Measurements from ENCODE around the gene HSPA2.
A peak's percentile ranks its signal among the peaks of the same experiment; 100 is the strongest.

The HSPA2 gene

DNA sequence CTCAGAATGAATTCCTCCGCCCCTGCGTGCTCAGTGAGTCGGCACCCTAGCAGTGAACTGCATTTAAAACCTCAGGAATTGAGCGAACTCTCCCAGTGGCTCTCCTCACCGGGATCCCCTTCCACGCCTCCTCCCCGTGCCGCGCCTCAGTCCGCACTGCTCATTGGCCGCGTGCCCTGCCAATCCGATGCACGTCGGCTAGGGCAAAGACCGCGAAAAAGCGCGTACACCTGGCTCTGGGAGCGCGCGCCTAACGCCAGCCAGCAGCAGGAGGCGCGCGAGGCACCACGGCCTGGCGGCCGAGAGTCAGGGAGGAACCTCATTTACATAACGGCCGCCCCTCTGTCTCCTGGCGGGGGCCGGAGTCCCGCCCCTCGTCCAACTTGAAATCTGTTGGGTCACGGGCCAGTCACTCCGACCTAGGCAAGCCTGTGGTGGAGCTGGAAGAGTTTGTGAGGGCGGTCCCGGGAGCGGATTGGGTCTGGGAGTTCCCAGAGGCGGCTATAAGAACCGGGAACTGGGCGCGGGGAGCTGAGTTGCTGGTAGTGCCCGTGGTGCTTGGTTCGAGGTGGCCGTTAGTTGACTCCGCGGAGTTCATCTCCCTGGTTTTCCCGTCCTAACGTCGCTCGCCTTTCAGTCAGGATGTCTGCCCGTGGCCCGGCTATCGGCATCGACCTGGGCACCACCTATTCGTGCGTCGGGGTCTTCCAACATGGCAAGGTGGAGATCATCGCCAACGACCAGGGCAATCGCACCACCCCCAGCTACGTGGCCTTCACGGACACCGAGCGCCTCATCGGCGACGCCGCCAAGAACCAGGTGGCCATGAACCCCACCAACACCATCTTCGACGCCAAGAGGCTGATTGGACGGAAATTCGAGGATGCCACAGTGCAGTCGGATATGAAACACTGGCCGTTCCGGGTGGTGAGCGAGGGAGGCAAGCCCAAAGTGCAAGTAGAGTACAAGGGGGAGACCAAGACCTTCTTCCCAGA is at the start of gene HSPA2:
TSS of gene HSPA2 (plus strand) at position 534 of the 995 bp plus-strand sequence. CDS start at position 643, 109 bp downstream.
- DNase-seq (ENCODE audit: low read depth): peak; percentile 100

DNA sequence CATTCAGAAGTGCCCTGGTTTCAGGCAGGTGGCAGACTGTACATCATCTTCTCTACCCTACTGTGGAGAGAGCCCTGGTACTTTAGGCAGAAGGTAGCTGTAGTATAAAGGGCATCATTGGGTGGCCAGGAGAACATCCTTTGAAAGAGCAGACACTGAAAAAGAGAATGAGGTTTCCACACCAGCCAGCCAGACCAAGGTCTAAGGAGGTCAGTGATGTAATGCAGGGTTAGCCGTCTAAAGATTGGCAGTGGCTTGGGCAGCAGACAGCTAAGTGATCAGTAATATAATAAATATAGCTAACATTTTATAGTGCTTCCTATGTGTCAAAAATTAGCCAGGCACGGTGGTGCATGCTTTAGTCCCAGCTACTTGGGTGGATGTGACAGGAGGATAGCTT is 48.9 kb upstream of the HSPA2 start:
- DNase-seq (ENCODE audit: low read depth): no peak

DNA sequence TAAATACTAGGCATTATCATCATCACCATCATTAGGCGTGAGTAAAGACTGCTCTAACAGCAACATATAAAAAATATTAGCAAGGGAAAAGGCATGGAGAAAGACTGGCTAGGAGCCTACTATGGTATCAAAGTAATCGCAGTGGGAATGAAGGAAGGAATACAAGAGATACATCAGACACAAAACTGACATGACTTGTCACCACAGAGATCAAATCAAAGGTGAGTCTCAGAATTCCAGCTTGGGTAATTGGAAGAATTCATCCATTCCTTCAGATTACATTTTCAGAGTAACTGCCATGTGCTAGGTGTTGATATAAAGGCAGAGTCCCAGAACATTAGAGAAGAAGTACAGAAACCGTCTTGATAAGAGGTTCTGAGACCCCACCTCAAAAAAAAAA is 47.1 kb upstream of the HSPA2 start:
- DNase-seq (ENCODE audit: low read depth): no peak

DNA sequence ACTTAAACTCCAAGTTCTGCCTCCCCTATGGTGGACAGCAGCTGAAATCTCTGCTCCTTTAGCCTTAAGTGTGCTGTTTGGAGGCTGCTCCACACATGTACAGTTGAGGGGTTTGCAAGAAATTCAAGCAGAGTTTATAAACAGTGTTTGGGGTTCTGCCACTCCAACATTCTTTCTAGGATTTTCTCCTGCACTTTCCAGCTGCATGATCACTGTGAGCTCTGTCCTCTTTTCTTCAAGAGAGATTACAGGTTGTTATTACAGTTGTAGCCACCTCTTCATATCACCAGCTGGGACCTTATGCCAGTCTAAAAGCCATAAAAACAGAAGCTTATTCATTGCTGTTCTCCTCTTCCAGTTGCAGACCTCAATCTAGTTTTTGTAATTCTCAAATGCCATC is 45.3 kb upstream of the HSPA2 start:
- DNase-seq (ENCODE audit: low read depth): no peak

DNA sequence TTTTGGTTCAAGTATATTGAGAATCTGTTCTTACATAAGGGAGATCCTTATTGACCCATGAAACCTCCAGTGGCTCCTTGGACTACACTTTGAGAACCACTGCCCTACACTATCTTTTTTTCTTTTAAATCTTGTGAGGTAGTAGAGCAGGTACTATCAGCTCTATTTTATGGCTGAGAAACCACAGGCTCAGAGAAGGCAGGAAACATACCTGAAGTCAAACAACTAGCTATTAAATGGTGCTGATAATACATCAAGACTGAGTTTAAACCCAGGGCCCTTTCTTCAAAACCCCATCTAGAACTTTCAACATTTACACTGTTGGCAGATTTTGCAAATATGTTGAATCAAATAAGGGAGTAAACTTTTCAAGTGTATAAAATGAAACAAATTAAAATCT is 43.8 kb upstream of the HSPA2 start:
- DNase-seq (ENCODE audit: low read depth): no peak

DNA sequence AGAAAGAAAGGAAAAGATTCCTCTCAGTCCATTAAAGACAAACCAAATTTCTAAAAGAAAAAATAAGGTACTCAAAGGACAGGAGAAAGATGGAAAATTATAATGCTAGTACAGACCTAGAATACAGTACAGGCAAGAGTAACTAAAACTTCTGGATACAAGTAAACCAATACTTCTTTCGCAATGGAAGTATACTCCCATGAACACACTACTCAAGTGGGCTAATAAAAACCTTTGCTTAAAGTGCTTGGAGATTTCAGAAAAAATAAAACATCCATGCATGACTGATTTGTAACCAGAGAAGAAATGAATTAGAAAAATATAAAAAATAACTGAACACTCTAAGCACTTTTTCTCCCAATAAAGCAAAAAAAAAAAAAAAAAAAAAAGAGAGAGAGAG is 40.5 kb upstream of the HSPA2 start:
- peak; percentile 41 for DNase-seq (ENCODE audit: low read depth)

DNA sequence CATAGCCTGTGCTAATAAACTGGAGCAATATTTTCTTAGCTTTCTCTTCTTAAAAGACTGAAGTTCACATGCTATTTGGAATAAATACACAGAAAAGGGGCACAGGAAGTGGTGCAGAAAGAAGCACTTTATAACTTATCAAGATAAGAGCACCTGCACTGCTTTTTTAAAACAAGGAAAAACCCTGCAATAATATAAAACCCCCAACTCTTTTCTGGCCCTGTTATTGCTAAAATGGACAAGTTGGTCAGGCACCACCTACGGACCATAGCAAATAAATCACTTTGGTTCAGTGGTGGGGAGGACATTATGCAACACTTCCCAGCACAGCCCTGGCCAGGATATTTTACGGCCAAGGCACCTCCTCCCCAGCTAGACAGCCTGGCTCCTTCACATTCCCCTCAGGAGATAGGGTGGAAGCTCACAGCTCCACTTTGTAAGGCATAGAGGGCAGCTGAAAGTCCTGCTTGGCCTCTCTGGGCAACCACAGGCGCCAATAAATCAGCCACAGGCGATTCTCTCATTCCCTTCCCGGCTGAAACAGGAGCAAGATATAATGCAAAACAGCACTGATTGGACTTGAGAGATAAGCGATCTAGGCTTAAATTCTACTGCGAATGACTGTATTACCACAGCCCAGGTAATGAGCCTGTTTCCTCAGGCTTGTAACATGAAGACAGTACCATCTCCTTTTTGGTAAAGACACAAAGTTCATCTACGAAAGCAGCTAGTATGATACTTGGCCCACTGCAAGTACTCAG is 39.0 kb upstream of the HSPA2 start:
- peak; percentile 78 for DNase-seq (ENCODE audit: low read depth)

DNA sequence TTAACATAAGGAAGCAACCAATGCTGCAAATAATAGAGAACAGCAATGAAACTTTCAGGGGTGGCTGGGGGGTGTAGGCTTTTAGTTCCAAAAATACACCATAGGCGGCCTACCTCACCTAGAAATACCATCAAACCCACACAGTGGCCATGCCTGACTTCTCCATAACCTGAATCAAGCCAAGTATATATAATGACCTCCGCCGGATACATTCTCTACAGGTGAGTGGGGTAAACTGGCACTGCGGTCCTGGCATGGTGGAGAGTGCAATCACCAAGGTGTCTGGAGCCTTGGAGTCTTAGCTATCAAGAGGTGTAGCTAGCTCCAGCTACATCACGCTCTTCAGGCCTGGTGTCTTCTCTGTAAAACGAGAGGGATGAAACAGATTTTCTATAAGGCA is 38.1 kb upstream of the HSPA2 start:
- no peak for DNase-seq (ENCODE audit: low read depth)

DNA sequence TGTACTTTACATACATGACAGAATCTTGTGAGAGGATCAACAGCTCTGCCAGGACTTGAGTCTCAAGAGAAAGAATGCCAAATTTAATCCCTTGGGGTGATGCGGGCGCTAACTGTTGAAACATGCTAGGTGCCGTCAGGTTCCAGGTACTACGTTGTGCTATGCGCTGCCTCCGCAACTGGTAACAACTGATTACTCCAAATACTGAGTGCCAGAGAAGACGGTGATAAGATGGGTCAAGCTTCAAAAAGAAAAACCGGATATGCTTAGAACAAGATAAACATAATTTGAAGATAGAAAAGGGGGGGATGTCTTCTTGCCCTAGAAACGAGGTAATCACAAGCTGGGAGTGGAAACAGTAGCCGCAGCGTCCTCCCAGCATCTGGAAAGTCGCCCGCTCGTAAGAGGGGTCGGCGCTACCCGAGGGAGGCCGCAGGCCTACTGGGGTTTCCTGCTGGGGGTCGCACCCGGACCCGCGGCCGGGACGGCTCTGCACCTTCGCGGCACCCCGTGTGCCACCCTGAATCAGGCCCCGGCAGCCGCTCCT is 37.6 kb upstream of the HSPA2 start:
- DNase-seq (ENCODE audit: low read depth): peak; percentile 38

DNA sequence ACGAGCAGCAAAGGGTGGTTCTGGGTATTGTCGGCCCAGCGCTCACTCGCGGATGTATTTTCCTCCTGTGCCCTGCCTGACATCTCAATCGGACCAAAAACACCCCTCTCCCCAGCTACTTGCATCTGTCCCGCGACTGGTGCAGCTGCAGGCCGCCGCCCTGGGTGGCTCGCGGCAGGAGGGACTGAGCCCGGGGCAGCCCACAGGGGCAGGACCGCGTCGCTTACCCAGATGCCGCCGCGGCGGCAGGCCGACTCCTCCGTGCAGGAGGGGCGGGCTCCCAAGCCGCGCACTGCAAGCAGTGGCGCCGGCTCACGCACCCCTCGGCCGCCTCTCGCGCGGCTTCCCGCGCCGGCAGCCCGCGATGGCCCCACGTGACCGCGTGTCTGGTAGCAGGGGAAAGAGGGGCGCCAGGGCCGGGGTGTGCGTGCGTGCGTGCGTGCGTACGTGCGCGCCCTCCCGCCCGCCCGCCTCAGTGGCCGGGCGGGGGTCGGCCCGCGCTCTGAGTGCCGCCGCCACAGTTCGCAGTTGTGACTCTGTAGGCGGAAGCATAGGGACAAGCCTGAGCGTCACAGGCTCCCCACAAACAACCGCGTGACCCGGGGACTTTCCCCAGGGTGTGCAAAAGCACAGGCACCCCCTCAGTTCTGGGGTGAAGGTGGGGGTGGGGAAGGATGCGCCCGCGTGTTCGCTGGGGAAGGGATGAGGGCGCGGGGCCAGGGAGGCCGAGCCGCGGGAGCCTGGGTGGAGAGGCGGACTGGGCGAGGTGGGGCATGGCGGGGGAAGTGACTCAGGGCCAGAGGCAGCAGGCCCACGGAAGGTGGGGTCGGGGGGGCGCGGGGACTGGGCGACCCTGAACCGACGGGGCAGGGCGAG is 36.9 kb upstream of the HSPA2 start, which contains the start of gene ZBTB25:
TSS of gene ZBTB25 (minus strand) at position 405 of the 876 bp plus-strand sequence. CDS start 13,305 bp downstream, outside the sequence.
- peak; percentile 97 for DNase-seq (ENCODE audit: low read depth)

DNA sequence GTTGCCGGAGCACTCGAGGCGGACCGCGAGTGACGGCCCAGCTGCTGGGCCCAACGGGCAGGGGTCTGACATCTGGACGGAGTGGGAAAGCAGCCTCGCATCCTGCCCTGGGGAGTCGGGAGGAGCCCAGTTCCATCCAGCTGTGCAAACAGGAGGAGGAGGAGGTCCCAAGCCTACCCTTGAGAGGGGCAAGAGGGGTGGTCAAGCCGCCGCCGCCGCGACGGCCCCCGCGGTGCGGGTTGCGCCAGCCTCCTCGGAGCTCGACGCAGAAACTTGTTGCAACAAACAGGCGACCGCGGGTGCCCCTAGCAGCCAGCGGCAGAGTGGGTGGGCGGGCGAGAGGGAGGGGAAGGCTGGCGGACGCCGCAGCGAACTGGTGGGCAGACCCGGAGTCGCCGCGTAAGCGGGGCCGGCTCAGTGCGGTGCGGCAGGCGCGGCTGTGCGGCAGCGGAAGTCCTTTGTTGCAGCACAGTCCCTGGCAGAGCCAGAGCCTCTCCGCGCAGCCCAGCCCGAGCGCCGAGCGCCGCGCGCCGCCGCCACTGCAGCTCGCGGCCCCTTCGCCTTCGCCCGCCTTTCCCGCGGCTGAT is 36.1 kb upstream of the HSPA2 start, which contains the start of gene ZBTB1:
TSS of gene ZBTB1 (plus strand) at position 461 of the 587 bp plus-strand sequence. CDS start 16,735 bp downstream, outside the sequence.
- peak; percentile 85 for DNase-seq (ENCODE audit: low read depth)

DNA sequence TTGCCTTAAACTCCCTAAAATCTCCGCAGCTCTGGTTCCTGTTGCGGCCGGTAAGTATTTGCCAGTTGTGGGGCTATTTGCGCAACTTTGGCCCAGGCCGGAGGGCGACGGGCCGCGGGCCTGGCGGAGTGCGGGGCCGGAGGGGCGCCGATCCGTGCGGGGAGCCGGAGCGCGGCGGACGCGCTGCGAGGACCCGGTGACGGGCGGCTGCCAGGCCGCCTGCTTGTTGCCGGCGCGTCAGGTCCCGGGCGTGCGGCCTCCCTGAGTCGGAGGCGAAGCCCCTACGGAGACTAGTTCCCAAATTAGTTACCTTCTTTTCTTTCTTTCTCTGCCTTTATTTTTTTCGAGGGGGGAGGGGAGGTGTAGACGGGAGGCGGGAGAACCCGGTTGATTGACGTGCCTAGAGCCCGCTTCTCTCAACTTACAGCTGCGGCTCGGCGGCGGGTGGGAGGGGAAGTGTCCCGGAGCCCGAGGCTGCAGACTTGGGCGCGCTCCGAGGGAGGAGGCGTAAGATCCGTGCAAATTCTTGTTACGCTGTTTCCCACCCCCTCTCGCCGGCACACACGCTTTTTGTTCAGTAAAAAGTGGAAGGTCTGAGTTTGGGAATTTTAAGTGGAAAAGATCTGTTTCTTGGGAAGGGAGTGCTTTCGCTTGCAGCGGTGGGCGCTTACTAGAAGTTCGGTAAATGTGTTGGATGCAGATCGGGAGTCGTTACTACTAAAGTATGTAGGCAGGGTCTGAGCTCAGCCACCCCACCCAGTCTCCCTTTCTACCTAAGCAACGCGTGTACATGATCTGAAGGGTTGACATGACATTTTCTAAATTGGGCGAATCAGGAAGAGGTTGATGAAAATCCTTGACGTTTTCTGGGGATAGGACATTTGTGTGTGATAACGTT is 35.4 kb upstream of the HSPA2 start:
- DNase-seq (ENCODE audit: low read depth): peak; percentile 92

DNA sequence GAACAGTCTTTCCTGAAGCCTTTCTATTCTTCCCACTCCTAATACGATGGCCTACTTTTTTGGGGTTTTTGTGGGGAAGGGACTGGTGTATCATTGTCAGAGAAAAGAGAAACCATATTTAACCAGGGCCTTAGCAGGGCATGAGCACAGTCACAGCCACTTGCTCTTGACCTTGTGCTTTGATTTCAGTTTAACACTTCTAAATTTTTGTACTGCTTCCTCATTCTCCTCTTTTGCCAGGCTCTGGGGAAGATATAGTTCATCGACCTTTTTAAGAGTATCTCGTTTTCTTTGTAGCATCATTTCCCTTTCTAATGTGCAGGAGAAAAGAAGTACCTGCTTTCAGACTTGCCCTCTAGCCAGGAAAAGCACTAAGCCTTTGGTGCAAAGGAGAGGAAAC is 33.8 kb upstream of the HSPA2 start:
- DNase-seq (ENCODE audit: low read depth): no peak

DNA sequence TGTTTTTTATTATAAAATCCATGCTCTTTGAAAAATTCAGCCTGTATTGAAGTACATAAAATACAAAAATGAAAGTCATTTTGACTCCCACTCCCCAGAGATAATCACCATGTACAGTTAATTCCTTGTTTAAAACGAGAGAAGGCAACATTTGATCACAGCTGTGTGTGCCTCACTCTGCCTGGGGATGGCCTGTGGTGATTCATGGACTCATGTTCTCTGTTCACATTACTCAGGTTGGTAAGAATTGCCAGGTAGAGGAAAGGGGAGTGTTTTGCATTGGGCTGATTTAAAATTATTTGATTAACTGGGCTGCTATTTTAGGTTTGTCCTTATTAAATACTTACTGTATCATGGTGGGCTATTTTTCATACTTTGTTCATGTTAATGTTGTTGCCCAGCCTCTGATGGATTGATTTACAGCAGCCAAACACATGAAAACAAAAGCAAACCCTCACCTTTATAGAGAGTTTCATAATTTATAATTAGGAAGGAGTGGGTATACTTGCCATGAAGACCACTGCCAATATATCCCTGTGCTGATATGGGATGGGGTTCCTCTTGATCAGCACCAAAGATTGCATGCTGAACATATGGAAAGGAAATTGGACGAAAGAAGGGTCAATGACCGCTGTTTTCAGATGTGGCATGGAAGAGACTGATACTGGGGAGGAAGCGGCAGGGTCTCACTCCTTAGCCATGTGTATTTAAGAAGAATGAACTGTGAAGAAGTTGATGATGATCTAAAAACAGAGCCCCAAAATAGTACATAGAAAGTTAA is 33.0 kb upstream of the HSPA2 start:
- peak; percentile 67 for DNase-seq (ENCODE audit: low read depth)

DNA sequence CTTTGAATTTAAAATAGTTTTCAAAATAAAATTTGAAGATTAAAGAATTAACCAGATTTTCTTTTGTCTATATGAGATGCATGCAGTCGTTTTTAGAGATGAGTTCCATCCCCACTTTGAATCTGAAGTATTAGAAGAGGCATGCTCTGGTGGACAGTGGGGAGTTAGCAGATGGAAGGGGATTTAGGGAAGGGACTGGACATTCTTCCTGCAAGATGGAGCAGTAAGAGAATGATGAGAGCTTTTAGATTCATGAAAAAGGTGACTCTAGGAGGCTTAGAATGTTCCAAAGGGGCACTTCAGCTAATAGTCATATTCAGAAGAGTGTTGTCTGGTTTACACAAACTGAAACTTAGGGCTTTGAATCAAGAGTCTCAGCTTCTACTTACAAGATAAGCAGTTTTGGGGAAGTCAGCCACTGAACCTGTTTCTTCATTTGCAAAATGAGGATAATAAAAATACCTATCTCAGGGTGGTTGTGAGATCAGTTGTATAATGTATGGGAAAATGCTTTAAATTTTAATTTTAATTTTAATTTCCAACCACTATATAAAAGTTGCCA is 32.2 kb upstream of the HSPA2 start:
- DNase-seq (ENCODE audit: low read depth): no peak

DNA sequence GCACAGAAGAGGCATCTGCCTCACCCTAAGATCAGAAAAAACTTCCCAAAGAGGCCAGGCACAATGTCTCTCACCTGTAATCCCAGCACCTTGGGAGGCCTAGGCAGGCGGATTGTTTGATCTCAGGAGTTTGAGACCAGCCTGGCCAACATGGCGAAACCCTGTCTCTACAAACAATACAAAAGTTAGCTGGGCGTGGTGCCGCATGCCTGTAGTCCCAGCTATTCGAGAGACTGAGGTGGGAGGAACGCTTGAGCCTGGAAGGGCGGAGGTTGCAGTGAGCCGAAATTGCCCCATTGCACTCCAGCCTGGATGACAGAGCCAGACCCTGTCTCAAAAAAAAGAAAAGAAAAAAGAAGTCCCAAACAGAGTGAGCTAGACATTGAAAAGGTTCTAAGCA is 31.5 kb upstream of the HSPA2 start:
- no peak for DNase-seq (ENCODE audit: low read depth)

DNA sequence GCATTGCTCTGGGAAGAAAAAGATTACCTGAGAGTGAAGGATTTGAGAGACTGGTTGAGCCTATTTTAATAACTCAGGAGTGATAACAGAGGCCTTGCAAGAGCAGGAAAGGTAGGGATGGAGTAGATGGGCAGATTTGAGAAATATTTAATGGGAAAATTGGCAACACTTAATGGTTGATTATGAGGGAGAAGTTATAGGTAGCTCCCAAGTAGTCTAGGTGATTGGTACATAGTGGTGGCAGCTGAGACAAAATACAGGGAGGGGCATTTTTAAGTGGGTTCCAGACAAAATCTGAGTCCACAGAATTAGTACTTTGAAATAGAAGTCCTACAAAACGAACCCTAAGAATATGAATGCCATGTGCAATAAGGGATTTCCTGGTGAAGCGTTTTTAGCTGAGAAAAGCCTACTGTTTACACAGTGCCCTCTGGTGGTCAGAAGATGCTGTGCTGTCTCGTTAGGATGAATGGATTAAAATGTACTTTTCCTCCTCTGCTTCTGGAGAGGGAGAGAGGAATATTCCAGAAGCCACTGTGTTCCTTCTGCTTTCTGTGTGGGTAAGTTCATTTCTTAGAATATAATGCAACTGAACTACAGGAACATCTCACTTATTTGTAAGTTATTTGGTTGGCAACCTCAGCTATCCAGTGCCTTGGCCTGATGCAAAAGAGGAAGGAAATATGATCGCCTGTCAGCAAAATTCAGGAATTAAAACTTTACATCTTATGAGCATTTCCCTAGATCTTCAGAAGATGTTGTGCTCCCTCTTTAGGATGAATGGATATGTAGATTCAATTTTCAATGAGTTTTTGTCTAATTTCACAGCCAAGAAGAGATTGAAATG is 29.5 kb upstream of the HSPA2 start:
- DNase-seq (ENCODE audit: low read depth): peak; percentile 69

DNA sequence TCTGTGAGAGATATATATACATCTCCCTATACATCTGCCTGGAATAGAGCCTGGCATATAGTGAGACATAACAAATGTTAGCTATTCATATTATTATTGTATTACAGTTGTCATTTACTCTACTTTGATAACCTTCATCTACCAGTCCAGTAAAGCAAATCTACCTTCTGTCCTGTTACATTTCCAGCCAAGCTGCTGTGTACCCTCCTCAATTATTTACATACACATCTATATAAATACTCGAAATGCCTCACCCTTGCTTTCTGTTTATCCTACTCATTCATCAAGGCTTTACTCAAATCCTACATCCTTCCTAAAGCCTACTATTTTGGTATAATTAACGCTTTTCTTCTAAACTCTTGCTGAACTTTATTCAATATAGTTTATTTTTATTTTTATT is 27.3 kb upstream of the HSPA2 start:
- no peak for DNase-seq (ENCODE audit: low read depth)

All from iris pigment epithelial cell (primary cell).